GM13976 (cell line): ENCODE results near the gene GAB2.
"Not testable (repeated sequence)": the region's sequence is repeated elsewhere in the genome, so short reads cannot be mapped to it uniquely, and the experiment has no call there.

Source experiments
- DNase-seq: peaks from one replicate; pipeline ENCODE4 v3.0.0; 2012; ENCODE audit warnings: low spot score
- in situ Hi-C: fragments of 300-500 bp; cut with MboI; formaldehyde crosslinking; loops from one replicate; pipeline ENCODE4 v1.12.0; 2022; ENCODE audit warnings: low sequenced_read_pairs, mixed read lengths, inconsistent platforms; ENCODE audit not compliant: unreplicated experiment
- TF ChIP-seq, protein P1 (sequence below): IDR thresholded peaks from 2 replicates; pipeline ENCODE4 v1.5.1; 2012; ENCODE audit warnings: borderline replicate concordance, mild to moderate bottlenecking; ENCODE audit not compliant: insufficient read depth; ENCODE audit errors: extremely low read depth, missing control alignments, control extremely low read depth

The GAB2 gene, protein sequence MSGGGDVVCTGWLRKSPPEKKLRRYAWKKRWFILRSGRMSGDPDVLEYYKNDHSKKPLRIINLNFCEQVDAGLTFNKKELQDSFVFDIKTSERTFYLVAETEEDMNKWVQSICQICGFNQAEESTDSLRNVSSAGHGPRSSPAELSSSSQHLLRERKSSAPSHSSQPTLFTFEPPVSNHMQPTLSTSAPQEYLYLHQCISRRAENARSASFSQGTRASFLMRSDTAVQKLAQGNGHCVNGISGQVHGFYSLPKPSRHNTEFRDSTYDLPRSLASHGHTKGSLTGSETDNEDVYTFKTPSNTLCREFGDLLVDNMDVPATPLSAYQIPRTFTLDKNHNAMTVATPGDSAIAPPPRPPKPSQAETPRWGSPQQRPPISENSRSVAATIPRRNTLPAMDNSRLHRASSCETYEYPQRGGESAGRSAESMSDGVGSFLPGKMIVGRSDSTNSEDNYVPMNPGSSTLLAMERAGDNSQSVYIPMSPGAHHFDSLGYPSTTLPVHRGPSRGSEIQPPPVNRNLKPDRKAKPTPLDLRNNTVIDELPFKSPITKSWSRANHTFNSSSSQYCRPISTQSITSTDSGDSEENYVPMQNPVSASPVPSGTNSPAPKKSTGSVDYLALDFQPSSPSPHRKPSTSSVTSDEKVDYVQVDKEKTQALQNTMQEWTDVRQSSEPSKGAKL

DNA sequence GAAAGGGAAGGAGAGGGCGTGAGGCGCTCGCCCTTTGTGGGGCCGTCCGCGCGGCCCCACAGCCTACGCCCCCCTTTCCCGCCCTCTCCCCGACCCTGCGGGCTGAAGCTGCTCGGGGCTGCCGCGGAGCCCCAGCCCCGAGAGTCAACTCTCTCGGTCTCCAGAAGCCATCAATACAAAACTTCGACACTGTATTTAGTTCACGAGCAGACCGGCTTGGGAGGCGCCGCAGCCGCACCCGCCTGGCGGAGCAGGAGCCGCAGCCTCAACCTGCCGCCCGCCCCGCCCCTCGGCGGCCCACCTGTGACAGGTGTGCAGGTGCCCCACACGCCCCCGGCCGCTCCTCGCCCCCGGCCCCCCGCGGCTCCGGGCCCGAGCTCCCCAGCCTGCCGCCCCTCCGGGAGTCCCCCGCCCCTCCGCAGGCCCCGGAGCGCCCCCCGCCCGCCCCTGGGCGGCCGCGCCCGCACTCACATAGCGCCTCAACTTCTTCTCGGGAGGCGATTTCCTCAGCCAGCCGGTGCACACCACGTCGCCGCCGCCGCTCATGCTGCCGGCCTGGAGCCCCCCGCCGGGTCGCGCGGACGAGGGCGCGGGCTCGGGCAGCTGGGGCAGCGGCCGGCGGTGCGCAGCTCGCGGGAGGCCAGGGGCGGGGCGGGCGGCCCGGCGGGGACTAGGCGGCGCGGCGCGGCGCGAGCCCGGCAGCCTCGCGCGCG, at the start of gene GAB2:
TSS of gene GAB2 (minus strand) at position 646 of the 713 bp plus-strand sequence. CDS start at position 546, 100 bp downstream.
- TF ChIP-seq, protein P1, sequence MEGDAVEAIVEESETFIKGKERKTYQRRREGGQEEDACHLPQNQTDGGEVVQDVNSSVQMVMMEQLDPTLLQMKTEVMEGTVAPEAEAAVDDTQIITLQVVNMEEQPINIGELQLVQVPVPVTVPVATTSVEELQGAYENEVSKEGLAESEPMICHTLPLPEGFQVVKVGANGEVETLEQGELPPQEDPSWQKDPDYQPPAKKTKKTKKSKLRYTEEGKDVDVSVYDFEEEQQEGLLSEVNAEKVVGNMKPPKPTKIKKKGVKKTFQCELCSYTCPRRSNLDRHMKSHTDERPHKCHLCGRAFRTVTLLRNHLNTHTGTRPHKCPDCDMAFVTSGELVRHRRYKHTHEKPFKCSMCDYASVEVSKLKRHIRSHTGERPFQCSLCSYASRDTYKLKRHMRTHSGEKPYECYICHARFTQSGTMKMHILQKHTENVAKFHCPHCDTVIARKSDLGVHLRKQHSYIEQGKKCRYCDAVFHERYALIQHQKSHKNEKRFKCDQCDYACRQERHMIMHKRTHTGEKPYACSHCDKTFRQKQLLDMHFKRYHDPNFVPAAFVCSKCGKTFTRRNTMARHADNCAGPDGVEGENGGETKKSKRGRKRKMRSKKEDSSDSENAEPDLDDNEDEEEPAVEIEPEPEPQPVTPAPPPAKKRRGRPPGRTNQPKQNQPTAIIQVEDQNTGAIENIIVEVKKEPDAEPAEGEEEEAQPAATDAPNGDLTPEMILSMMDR, result no peak
- no peak for DNase-seq
- in situ Hi-C loops, result loop anchor here (10.0 kb wide), 1 partner anchor 193 kb away; no protein-coding TSS in a partner anchor

DNA sequence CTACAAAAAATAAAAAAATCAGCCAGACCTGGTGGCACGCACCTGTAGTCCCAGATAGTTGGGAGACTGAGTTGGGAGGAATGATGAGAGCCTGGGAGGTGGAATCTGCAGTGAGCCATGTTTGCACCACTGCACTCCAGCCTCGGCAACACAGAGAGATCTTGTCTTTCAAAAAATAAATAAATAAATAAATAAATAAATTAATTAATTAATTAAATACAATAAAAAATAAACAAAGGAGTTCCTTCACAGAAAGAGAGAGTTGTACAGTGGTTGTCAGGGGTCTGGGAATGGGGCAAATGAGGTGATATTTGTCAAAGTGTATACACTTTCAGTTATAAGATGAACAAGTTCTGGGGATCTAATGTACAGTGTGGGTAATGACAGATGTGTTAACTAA, 49.8 kb upstream of the GAB2 start:
- no peak for DNase-seq
- TF ChIP-seq, protein P1, result no peak
- in situ Hi-C loops, result no loop called here

DNA sequence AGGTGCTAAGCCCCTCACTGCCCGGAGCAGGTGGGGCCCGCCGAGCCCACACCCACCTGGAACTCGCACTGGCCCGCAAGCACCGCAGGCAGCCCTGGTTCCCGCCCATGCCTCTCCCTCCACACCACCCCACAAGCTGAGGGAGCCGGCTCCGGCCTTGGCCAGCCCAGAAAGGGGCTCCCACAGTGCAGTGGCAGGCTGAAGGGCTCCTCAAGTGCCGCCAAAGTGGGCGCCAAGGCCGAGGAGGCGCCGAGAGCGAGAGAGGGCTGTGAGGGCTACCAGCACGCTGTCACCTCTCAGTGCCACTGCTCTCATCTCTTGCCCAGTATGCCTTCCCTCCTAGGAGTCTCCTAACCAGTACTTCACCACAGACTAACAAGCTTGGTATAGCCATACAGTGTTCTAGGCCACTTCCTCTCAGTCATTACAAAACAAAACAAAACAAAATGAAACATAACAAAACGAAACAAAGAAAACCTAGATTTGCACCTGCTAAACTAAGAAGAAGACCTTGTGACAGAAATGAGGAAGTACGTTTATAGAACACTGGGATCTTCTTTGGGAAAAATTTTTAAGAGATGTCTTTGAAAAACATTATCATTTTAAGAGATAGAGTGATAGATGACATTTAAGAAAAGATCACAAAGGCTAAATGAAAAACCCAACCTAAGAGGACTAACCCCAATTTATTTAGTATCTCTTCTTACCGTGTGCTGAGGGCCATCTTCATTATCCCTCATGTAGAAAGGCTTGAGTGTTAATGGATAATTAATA, 47.7 kb upstream of the GAB2 start:
- in situ Hi-C loops, result no loop called here
- TF ChIP-seq, protein P1, result no peak
- DNase-seq, result peak; percentile 83

DNA sequence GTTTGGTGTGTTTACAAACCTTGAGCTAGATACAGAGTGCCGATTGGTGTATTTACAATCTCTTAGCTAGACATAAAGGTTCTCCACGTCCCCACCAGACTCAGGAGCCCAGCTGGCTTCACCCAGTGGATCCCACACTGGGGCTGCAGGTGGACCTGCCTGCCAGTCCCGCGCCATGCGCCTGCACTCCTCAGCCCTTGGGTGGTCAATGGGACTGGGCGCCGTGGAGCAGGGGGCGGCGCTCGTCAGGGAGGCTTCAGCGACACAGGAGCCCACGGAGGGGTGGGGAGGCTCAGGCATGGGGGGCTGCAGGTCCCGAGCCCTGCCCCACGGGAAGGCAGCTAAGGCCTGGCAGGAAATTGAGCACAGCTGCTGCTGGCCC, 47.2 kb upstream of the GAB2 start:
- DNase-seq, in situ Hi-C loops: not testable (repeated sequence)

DNA sequence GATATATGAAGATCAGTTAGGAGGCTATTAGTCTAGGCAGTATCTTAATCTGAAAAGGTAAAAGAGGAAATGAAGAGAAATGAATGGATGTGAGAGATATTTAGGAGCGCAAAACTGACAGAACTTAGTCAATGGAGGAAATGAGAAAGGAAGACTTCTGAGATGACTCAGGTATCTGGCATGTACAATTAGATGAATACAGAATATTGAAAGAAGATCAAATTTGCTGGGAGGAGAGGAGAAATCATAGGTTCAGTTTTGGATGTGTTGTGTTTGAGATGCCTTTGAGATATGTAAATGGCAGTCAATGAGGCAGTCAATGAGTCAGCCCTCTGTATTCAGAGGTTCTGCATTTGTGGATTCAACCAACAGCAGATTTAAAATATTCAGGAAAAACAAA, 42.9 kb upstream of the GAB2 start:
- in situ Hi-C loops, result no loop called here
- DNase-seq, result peak; percentile 24
- TF ChIP-seq, protein P1, result no peak

DNA sequence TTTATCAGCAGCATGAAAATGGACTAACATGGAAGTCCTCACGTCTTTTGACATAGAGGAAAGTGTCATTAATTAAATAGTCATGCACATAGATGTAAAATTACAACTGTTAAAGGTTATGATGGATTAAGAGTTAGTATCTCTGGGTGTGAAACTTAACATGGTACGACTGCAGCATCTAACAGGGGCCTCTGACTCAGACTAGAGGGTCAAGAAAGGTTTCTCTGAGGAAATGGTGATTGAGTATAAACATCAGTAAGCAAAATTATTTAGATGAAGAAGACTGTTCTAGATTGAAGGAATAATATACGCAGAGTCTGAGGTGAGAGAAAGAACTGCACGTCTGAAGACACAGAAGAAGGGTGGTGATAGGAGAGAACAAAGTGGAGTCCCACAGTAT, 42.1 kb upstream of the GAB2 start:
- in situ Hi-C loops, result no loop called here
- DNase-seq, result no peak
- TF ChIP-seq, protein P1, result no peak
